ENCODE results near the gene CTBP2. TPM values are rescaled to one million over a fixed set of nuclear protein-coding genes. Genes with fewer than 3 reads are reported as not detected.

CTBP2 gene
- polyA plus RNA-seq, 1 donor (not counting 4 experiments of a cell fraction or from before 2014, with no cell fraction given), result 76.0 TPM

GRCh38 chr10:125114761-125115391 is 45.5 kb downstream of the CTBP2 start:
- Histone ChIP-seq H3K9me1 (ENCODE audit: control insufficient read depth, extremely low read depth, insufficient read depth, low read length) (no peaks in the 10 kb centered on the region), H3K4me3 (ENCODE audit: control insufficient read depth in 2 of 3, extremely low read depth in 1 of 3, insufficient read depth in 2 of 3, low read depth in 1 of 3, low read length in 3 of 3) (no peak overlapping the region), H3K27ac (ENCODE audit: control insufficient read depth, insufficient read depth, low read length) (no peak overlapping the region), H3K9ac (ENCODE audit: control insufficient read depth, extremely low read depth, insufficient read depth, low read length) (no peak overlapping the region), H3K79me2 (ENCODE audit: control insufficient read depth, insufficient read depth, low read length) (peaks cover 99% of the 10 kb centered on the region), H2AFZ (ENCODE audit: control insufficient read depth, low read length) (no peak overlapping the region), H3K9me3 (ENCODE audit: control insufficient read depth, low read depth, low read length) (no peaks in the 10 kb centered on the region), H3K27me3 (ENCODE audit: control insufficient read depth, extremely low read depth, insufficient read depth, low read length) (no peaks in the 10 kb centered on the region), H3K36me3 (ENCODE audit: control insufficient read depth in 2 of 2, extremely low read depth in 1 of 2, insufficient read depth in 2 of 2, low read length in 2 of 2) (peaks cover 7 to 27% of the 10 kb centered on the region in 2 experiments), H3K4me2 (ENCODE audit: control insufficient read depth, extremely low read depth, insufficient read depth, low read depth, low read length) (no peak overlapping the region), H4K20me1 (ENCODE audit: control insufficient read depth, extremely low read depth, insufficient read depth, low read length) (peaks cover 44% of the 10 kb centered on the region), H3K4me1 (ENCODE audit: control insufficient read depth, extremely low read depth, insufficient read depth, low read length) (no peaks in the 10 kb centered on the region)
- TF ChIP-seq CTCF (optimal IDR thresholded peaks at IDR 0.05 in 1 of 3, IDR thresholded peaks at IDR 0.05 in 1 of 3, conservative IDR thresholded peaks at IDR 0.05 in 1 of 3; ENCODE audit: extremely low read depth in 1 of 3, insufficient read depth in 2 of 3, low read length in 3 of 3) (no peak), EZH2 (IDR thresholded peaks at IDR 0.05; ENCODE audit: low read length) (no peak)
- no peak for DNase-seq (ENCODE audit: low read depth, low spot score)
- dilution Hi-C loops (cut with MboI; ENCODE audit: extremely low pct_ligation_motif_present, low sequenced_read_pairs), result no loop called here
- no peak for FAIRE-seq

GRCh38 chr10:125113691-125114371 is 46.5 kb downstream of the CTBP2 start:
- no peak for FAIRE-seq
- no peak overlapping the region for H3K27ac ChIP-seq (ENCODE audit: control insufficient read depth, insufficient read depth, low read length)
- peaks cover 10 to 32% of the 10 kb centered on the region in 2 experiments for H3K36me3 ChIP-seq (ENCODE audit: control insufficient read depth in 2 of 2, extremely low read depth in 1 of 2, insufficient read depth in 2 of 2, low read length in 2 of 2)
- no peak overlapping the region for H3K9ac ChIP-seq (ENCODE audit: control insufficient read depth, extremely low read depth, insufficient read depth, low read length)
- H3K27me3 ChIP-seq (ENCODE audit: control insufficient read depth, extremely low read depth, insufficient read depth, low read length), result no peaks in the 10 kb centered on the region
- dilution Hi-C loops (cut with MboI; ENCODE audit: extremely low pct_ligation_motif_present, low sequenced_read_pairs), result no loop called here
- H2AFZ ChIP-seq (ENCODE audit: control insufficient read depth, low read length), result no peak overlapping the region
- H3K4me2 ChIP-seq (ENCODE audit: control insufficient read depth, extremely low read depth, insufficient read depth, low read depth, low read length), result no peak overlapping the region
- H3K4me3 ChIP-seq (ENCODE audit: control insufficient read depth in 2 of 3, extremely low read depth in 1 of 3, insufficient read depth in 2 of 3, low read depth in 1 of 3, low read length in 3 of 3), result no peak overlapping the region
- H3K79me2 ChIP-seq (ENCODE audit: control insufficient read depth, insufficient read depth, low read length), result peaks cover 99% of the 10 kb centered on the region
- H3K4me1 ChIP-seq (ENCODE audit: control insufficient read depth, extremely low read depth, insufficient read depth, low read length), result no peaks in the 10 kb centered on the region
- no peak for TF ChIP-seq CTCF (optimal IDR thresholded peaks at IDR 0.05 in 1 of 3, IDR thresholded peaks at IDR 0.05 in 1 of 3, conservative IDR thresholded peaks at IDR 0.05 in 1 of 3; ENCODE audit: extremely low read depth in 1 of 3, insufficient read depth in 2 of 3, low read length in 3 of 3)
- TF ChIP-seq EZH2 (IDR thresholded peaks at IDR 0.05; ENCODE audit: low read length), result no peak
- H4K20me1 ChIP-seq (ENCODE audit: control insufficient read depth, extremely low read depth, insufficient read depth, low read length), result peaks cover 48% of the 10 kb centered on the region
- H3K9me1 ChIP-seq (ENCODE audit: control insufficient read depth, extremely low read depth, insufficient read depth, low read length), result peaks cover 3% of the 10 kb centered on the region
- no peaks in the 10 kb centered on the region for H3K9me3 ChIP-seq (ENCODE audit: control insufficient read depth, low read depth, low read length)
- no peak for DNase-seq (ENCODE audit: low read depth, low spot score)

All from keratinocyte (primary cell).